BJ (cell line): Measurements from ENCODE around the gene PAK2. TPM values are rescaled to one million over a fixed set of nuclear protein-coding genes. Genes with fewer than 3 reads are reported as not detected.

ENCODE experiments used
- CTCF ChIA-PET: fragments of 350-600 bp; formaldehyde crosslinking; extraction: SDS; loops from one replicate; lab custom pipeline; 2021; ENCODE audit warnings: antibody characterized with exemption, inconsistent platforms; lab: Yijun Ruan, JAX
- POLR2A ChIA-PET: fragments of 300-600 bp; sonication (Branson Sonifier 250); formaldehyde crosslinking; extraction: SDS; loops from one replicate; lab custom pipeline; 2021; ENCODE audit warnings: antibody characterized with exemption; lab: Charles Lee
- DNase-seq: peaks from one replicate; pipeline ENCODE4 v3.0.0-alpha.2; 2011; ENCODE audit warnings: low read depth
- H3K27me3 ChIP-seq: 2 replicates; pipeline ENCODE4 v1.6.0; 2011; ENCODE audit warnings: low read length; ENCODE audit not compliant: control insufficient read depth, insufficient read depth
- H3K36me3 ChIP-seq: 2 replicates; pipeline ENCODE4 v1.5.1; 2011; ENCODE audit warnings: low read length; ENCODE audit not compliant: control insufficient read depth, insufficient read depth
- H3K4me3 ChIP-seq: 2 replicates; pipeline ENCODE4 v1.5.1; 2011; ENCODE audit warnings: low read depth, mild to moderate bottlenecking, control low read depth, low read length
- CTCF ChIP-seq: IDR thresholded peaks from 2 replicates; pipeline ENCODE4 v1.5.1; 2011; ENCODE audit warnings: low read depth, mild to moderate bottlenecking, control low read depth, inconsistent platforms, low read length, moderate library complexity; ENCODE audit not compliant: insufficient read depth
- polyA plus RNA-seq: library from polyadenylated mRNA; depleted of rRNA; stranded (reverse); fragments of >200 nt; gene quantifications from 2 replicates; pipeline ENCODE4 v1.2.3, GENCODE V29; 2011

PAK2 gene
- polyA plus RNA-seq, 1 experiment = 31.7 TPM

- Histone ChIP-seq H3K4me3 (no peak overlapping the region), H3K27me3 (no peaks in the 10 kb centered on the region), H3K36me3 (no peaks in the 10 kb centered on the region)
- POLR2A ChIA-PET = no interaction called here
- no peak for DNase-seq
- TF ChIP-seq CTCF = no peak
- CTCF ChIA-PET = no interaction called here
Observed at GRCh38 chr3:196763179-196763578, 23.5 kb downstream of the PAK2 start.

GRCh38 chr3:196765454-196765853 lies 25.8 kb downstream of the PAK2 start:
- no peaks in the 10 kb centered on the region for H3K27me3 ChIP-seq
- CTCF ChIA-PET = no interaction called here
- POLR2A ChIA-PET = no interaction called here
- TF ChIP-seq CTCF = no peak
- DNase-seq = no peak
- H3K4me3 ChIP-seq = no peak overlapping the region
- no peaks in the 10 kb centered on the region for H3K36me3 ChIP-seq

GRCh38 chr3:196771067-196771466 lies 31.4 kb downstream of the PAK2 start:
- CTCF ChIA-PET = interaction anchor here (1.0 kb wide), 1 partner anchor 9 kb away, joined by 3 read pairs; no protein-coding TSS in a partner anchor
- POLR2A ChIA-PET = no interaction called here
- no peak for DNase-seq
- no peak for TF ChIP-seq CTCF
- Histone ChIP-seq H3K27me3 (no peaks in the 10 kb centered on the region), H3K36me3 (no peaks in the 10 kb centered on the region), H3K4me3 (no peak overlapping the region)

- no peak overlapping the region for H3K4me3 ChIP-seq
- POLR2A ChIA-PET = no interaction called here
- H3K27me3 ChIP-seq = no peaks in the 10 kb centered on the region
- H3K36me3 ChIP-seq = no peaks in the 10 kb centered on the region
- CTCF ChIA-PET = no interaction called here
- DNase-seq = no peak
- no peak for TF ChIP-seq CTCF
Observed at GRCh38 chr3:196772102-196772501, 32.4 kb downstream of the PAK2 start.

GRCh38 chr3:196772897-196773296 lies 33.2 kb downstream of the PAK2 start:
- TF ChIP-seq CTCF = no peak
- Histone ChIP-seq H3K36me3 (no peaks in the 10 kb centered on the region), H3K27me3 (no peaks in the 10 kb centered on the region), H3K4me3 (no peak overlapping the region)
- POLR2A ChIA-PET = no interaction called here
- DNase-seq = no peak
- CTCF ChIA-PET = no interaction called here
